ENCODE data around the gene MED9. TPM values are rescaled to one million over a fixed set of nuclear protein-coding genes. Genes with fewer than 3 reads are reported as not detected.

Gene MED9
- total and polyA plus RNA-seq, 7 donors: 9.7 to 17.9 (median 15.3) TPM

GRCh38 chr17:17541640-17542001 is 64.8 kb downstream of the MED9 start:
- no peaks in the 10 kb centered on the region for H3K27me3 ChIP-seq
- peaks cover 0 to 14% (median under 1%) of the 10 kb centered on the region in 4 donors for H3K4me1 ChIP-seq
- no peak overlapping the region for H3K4me3 ChIP-seq
- H3K9me3 ChIP-seq: no peaks in the 10 kb centered on the region
- DNase-seq: no peak
- TF ChIP-seq POLR2A (IDR thresholded peaks at IDR 0.05): no peak
- no peak for TF ChIP-seq POLR2AphosphoS5 (IDR thresholded peaks at IDR 0.05)
- TF ChIP-seq CTCF (IDR thresholded peaks at IDR 0.05): no peak
- no peak for TF ChIP-seq EP300 (IDR thresholded peaks at IDR 0.05)
- H3K27ac ChIP-seq: no peak overlapping the region
- WGBS, 2 donors: 77 to 84% methylated on average over 5 of the region's 5 CpGs
- intact Hi-C loops (cut with DNase I): no loop called here
- H3K36me3 ChIP-seq: no peaks in the 10 kb centered on the region

Small RNA genes within 50 kb of the gene (small RNA-seq; reads per million reads assigned to genes)
- gene RF00019: 0 reads per million in 3 donors

Other genes with a start within 250 kb of the MED9 start
- gene FLCN, start 239.8 kb upstream of the MED9 start, total RNA-seq: 100 to 1,000 TPM in 2 of 4 donors, 10 to 100 TPM in 2; 41.5 to 122 (median 78.7) TPM
- 10 to 100 TPM; 10.8 to 28.6 (median 13.4) TPM for gene FLCN, start 239.8 kb upstream of the MED9 start, polyA plus RNA-seq
- gene COPS3, start 195.8 kb upstream of the MED9 start, total RNA-seq: 100 to 1,000 TPM in 1 of 4 donors, 10 to 100 TPM in 3; 56.8 to 105 (median 72.7) TPM
- 10 to 100 TPM; 44.6 to 50.5 (median 48.3) TPM for gene COPS3, start 195.8 kb upstream of the MED9 start, polyA plus RNA-seq
- 1 to 10 TPM; 4.3 to 5.8 (median 5.5) TPM for gene NT5M, start 173.6 kb upstream of the MED9 start, total RNA-seq
- gene NT5M, start 173.6 kb upstream of the MED9 start, polyA plus RNA-seq: 1 to 10 TPM in 2 of 3 donors, under 1 TPM in 1; 0.92 to 4.2 (median 1.9) TPM
- gene RASD1, start 19.4 kb downstream of the MED9 start, total RNA-seq: 10 to 100 TPM in 3 of 4 donors, 1 to 10 TPM in 1; 5.8 to 12.8 (median 12.1) TPM
- gene RASD1, start 19.4 kb downstream of the MED9 start, polyA plus RNA-seq: 10 to 100 TPM in 2 of 3 donors, 1 to 10 TPM in 1; 10.0 to 40.8 (median 26.4) TPM
- gene PEMT, start 114.7 kb downstream of the MED9 start, total RNA-seq: 10 to 100 TPM in 3 of 4 donors, 1 to 10 TPM in 1; 8.6 to 21.9 (median 16.6) TPM
- gene PEMT, start 114.7 kb downstream of the MED9 start, polyA plus RNA-seq: 10 to 100 TPM in 2 of 3 donors, 1 to 10 TPM in 1; 5.3 to 14.4 (median 13.3) TPM
- 10 to 100 TPM in 2 of 4 donors, 1 to 10 TPM in 2; 7.4 to 31.9 (median 12.5) TPM for gene RAI1, start 204.5 kb downstream of the MED9 start, total RNA-seq
- 10 to 100 TPM in 1 of 3 donors, 1 to 10 TPM in 2; 1.8 to 14.2 (median 2.5) TPM for gene RAI1, start 204.5 kb downstream of the MED9 start, polyA plus RNA-seq